Measurements from ENCODE around the gene OR5AU1. TPM values are rescaled to one million over a fixed set of nuclear protein-coding genes. Genes with fewer than 3 reads are reported as not detected.

The OR5AU1 gene
- total and polyA plus RNA-seq, 2 of the 13 experiments (the other 11 are each of a cell fraction or from before 2014, with no cell fraction given), result not detected

DNA sequence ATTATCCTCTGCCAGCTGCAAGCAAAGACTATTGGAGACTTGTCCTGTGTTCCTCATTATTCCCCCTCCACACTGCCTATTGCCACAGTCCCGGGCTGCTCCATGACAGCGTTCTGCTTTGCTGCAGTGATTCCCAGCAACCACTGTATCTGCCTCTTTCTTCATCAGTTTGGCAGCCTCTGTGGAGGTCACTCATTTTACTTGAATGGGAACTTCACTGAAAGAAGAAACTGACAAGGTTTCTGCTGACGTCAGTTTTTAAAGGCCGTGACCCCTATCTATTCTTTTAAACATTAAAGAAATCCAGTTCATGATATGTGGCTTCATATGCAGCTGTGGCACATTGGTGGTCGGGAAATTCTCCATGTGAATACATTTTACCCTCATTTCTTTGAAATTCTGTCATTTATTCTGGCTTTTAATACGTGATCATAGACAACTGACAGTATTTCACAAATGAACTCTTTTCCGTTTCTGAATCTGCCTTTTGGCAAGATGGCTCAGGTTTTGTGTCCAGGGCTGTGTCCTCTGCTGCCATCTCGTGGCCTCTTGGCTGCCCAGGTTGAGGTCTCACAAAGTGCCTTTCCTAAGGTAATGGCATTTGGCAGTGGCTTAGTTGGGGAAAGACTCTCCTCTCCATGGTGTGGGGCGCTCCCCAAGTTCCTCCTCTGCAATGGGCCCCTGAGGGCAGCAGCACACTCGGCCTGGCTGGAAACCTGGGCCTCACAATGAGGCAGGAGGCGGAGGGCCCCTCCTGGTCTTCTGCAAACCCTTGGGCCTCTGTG is 49.2 kb downstream of the OR5AU1 start (continued):
- TF ChIP-seq ZNF704 (CRISPR knock-in tag; IDR thresholded peaks at IDR 0.05; ENCODE audit: borderline replicate concordance), result peak; percentile 87; the same call in 1 of the 2 replicates
- TF ChIP-seq ZNF143 (CRISPR knock-in tag; IDR thresholded peaks at IDR 0.05), result peak; percentile 30; the same call in 1 of the 2 replicates
- TF ChIP-seq ZNF331 (CRISPR knock-in tag; IDR thresholded peaks at IDR 0.05), result peak; percentile 80
- no peak for TF ChIP-seq PHF5A (CRISPR knock-in tag; IDR thresholded peaks at IDR 0.05; ENCODE audit: low read depth, unreplicated experiment)
- TF ChIP-seq LCORL (IDR thresholded peaks at IDR 0.05), result no peak
- peak; percentile 81; the same call in 1 of the 2 replicates for TF ChIP-seq LCORL (CRISPR knock-in tag; IDR thresholded peaks at IDR 0.05)
- TF ChIP-seq FOXO1 (CRISPR knock-in tag; IDR thresholded peaks at IDR 0.05), result peak; percentile 46; the same call in 1 of the 2 replicates
- TF ChIP-seq FOXA1 (IDR thresholded peaks at IDR 0.05), result no peak
- 0 out of 2 replicates have a peak, but pooled peaks have one; percentile 4 for TF ChIP-seq FOXA1 (CRISPR knock-in tag; IDR thresholded peaks at IDR 0.05)
- TF ChIP-seq ZNF850 (CRISPR knock-in tag; conservative IDR thresholded peaks at IDR 0.05), result 0 out of 2 replicates have a peak, but pooled peaks have one; percentile 54
- TF ChIP-seq DR1 (CRISPR knock-in tag; IDR thresholded peaks at IDR 0.05), result no peak
- TF ChIP-seq ATF4 (CRISPR knock-in tag; IDR thresholded peaks at IDR 0.05), result peak in 1 of 2 experiments; percentile 62; a peak in 2 of 4 replicates
- peak; percentile 71 for TF ChIP-seq ZFX (CRISPR knock-in tag; IDR thresholded peaks at IDR 0.05; ENCODE audit: low read depth)
- 0 out of 2 replicates have a peak, but pooled peaks have one; percentile 1 for TF ChIP-seq ZNF136 (CRISPR knock-in tag; IDR thresholded peaks at IDR 0.05; ENCODE audit: low read depth)
- peak; percentile 44; the same call in 1 of the 2 replicates for TF ChIP-seq ZMYM2 (CRISPR knock-in tag; IDR thresholded peaks at IDR 0.05)
- TF ChIP-seq DPF2 (CRISPR knock-in tag; IDR thresholded peaks at IDR 0.05; ENCODE audit: borderline replicate concordance, low read depth), result no peak
- TF ChIP-seq, protein P1, sequence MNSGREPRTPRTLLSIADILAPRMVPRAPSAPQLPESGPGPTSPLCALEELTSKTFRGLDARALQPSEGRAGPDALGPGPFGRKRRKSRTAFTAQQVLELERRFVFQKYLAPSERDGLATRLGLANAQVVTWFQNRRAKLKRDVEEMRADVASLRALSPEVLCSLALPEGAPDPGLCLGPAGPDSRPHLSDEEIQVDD (CRISPR knock-in tag; IDR thresholded peaks at IDR 0.05; ENCODE audit: borderline replicate concordance), result 0 out of 2 replicates have a peak, but pooled peaks have one; percentile 19
- TF ChIP-seq ZNF501 (CRISPR knock-in tag; IDR thresholded peaks at IDR 0.05), result peak; percentile 91
- peak; percentile 71; the same call in 1 of the 2 replicates for TF ChIP-seq MIXL1 (CRISPR knock-in tag; IDR thresholded peaks at IDR 0.05)
- TF ChIP-seq, protein P2, sequence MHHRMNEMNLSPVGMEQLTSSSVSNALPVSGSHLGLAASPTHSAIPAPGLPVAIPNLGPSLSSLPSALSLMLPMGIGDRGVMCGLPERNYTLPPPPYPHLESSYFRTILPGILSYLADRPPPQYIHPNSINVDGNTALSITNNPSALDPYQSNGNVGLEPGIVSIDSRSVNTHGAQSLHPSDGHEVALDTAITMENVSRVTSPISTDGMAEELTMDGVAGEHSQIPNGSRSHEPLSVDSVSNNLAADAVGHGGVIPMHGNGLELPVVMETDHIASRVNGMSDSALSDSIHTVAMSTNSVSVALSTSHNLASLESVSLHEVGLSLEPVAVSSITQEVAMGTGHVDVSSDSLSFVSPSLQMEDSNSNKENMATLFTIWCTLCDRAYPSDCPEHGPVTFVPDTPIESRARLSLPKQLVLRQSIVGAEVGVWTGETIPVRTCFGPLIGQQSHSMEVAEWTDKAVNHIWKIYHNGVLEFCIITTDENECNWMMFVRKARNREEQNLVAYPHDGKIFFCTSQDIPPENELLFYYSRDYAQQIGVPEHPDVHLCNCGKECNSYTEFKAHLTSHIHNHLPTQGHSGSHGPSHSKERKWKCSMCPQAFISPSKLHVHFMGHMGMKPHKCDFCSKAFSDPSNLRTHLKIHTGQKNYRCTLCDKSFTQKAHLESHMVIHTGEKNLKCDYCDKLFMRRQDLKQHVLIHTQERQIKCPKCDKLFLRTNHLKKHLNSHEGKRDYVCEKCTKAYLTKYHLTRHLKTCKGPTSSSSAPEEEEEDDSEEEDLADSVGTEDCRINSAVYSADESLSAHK (CRISPR knock-in tag; IDR thresholded peaks at IDR 0.05; ENCODE audit: borderline replicate concordance), result peak; percentile 64; the same call in 1 of the 2 replicates
- TF ChIP-seq ZNF83 (CRISPR knock-in tag; IDR thresholded peaks at IDR 0.05; ENCODE audit: borderline replicate concordance), result 0 out of 2 replicates have a peak, but pooled peaks have one; percentile 21
- no peak for TF ChIP-seq ZNF263 (CRISPR knock-in tag; IDR thresholded peaks at IDR 0.05)
- TF ChIP-seq, protein P3, sequence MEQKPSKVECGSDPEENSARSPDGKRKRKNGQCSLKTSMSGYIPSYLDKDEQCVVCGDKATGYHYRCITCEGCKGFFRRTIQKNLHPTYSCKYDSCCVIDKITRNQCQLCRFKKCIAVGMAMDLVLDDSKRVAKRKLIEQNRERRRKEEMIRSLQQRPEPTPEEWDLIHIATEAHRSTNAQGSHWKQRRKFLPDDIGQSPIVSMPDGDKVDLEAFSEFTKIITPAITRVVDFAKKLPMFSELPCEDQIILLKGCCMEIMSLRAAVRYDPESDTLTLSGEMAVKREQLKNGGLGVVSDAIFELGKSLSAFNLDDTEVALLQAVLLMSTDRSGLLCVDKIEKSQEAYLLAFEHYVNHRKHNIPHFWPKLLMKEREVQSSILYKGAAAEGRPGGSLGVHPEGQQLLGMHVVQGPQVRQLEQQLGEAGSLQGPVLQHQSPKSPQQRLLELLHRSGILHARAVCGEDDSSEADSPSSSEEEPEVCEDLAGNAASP (CRISPR knock-in tag; IDR thresholded peaks at IDR 0.05; ENCODE audit: borderline replicate concordance), result peak; percentile 81
- no peak; the same call in 1 of the 2 replicates for TF ChIP-seq KMT2B (CRISPR knock-in tag; IDR thresholded peaks at IDR 0.05)
